HL-60 (cell line): ENCODE results near the gene ZFYVE28.

ENCODE experiments used
- DNase-seq, 2 experiments: peaks; one replicate each; pipeline ENCODE4 v3.0.0-alpha.2; 2010 to 2020; ENCODE audit warnings: low read depth in 1 of 2, low spot score in 1 of 2
- H3K27ac ChIP-seq: fragments of 250-450 bp; sonication (Bioruptor Pico); replicated peaks from 2 replicates; pipeline ENCODE4 v1.5.1; 2020; ENCODE audit warnings: mild to moderate bottlenecking, moderate library complexity
- H3K27me3 ChIP-seq: fragments of 250-450 bp; sonication (Bioruptor Pico); 2 replicates; pipeline ENCODE4 v1.5.1; 2021; ENCODE audit warnings: mild to moderate bottlenecking, moderate library complexity; ENCODE audit not compliant: insufficient read depth, poor library complexity, severe bottlenecking
- H3K4me3 ChIP-seq: replicated peaks from 2 replicates; pipeline ENCODE4 v1.5.1; 2011; ENCODE audit warnings: mild to moderate bottlenecking, control low read depth, low read length; ENCODE audit not compliant: insufficient read depth
- CTCF ChIP-seq: IDR thresholded peaks from one replicate; pipeline ENCODE4 v1.5.1; 2011; ENCODE audit warnings: low read length, control low read depth, inconsistent platforms; ENCODE audit not compliant: insufficient read depth
- GABPA ChIP-seq: IDR thresholded peaks from 2 replicates; pipeline ENCODE4 v1.6.1; 2012; ENCODE audit warnings: low read depth
- POLR2AphosphoS5 ChIP-seq: IDR thresholded peaks from 2 replicates; pipeline ENCODE4 v1.6.1; 2012; ENCODE audit warnings: low read depth
- REST ChIP-seq: IDR thresholded peaks from 2 replicates; pipeline ENCODE4 v1.6.1; 2012; ENCODE audit warnings: low read depth; ENCODE audit not compliant: insufficient replicate concordance
- SPI1 ChIP-seq: IDR thresholded peaks from 2 replicates; pipeline ENCODE4 v1.6.1; 2012; ENCODE audit warnings: low read depth, mild to moderate bottlenecking, borderline replicate concordance

Gene ZFYVE28

GRCh38 chr4:2303686-2304320 lies 114.6 kb downstream of the ZFYVE28 start:
- Histone ChIP-seq H3K27ac (no peak overlapping the region), H3K4me3 (no peak overlapping the region), H3K27me3 (no peaks in the 10 kb centered on the region)
- TF ChIP-seq GABPA: no peak
- no peak for TF ChIP-seq POLR2AphosphoS5
- TF ChIP-seq SPI1: no peak
- no peak for DNase-seq

- DNase-seq: no peak
- no peaks in the 10 kb centered on the region for H3K27me3 ChIP-seq
- no peak overlapping the region for H3K27ac ChIP-seq
- TF ChIP-seq SPI1: no peak
- no peak for TF ChIP-seq REST
- no peak for TF ChIP-seq POLR2AphosphoS5
- no peak for TF ChIP-seq CTCF
- no peak for TF ChIP-seq GABPA
- no peak overlapping the region for H3K4me3 ChIP-seq
Observed at GRCh38 chr4:2303121-2303685, 115.2 kb downstream of the ZFYVE28 start.

GRCh38 chr4:2302387-2303119 lies 115.9 kb downstream of the ZFYVE28 start:
- TF ChIP-seq REST (no peak), POLR2AphosphoS5 (no peak), CTCF (no peak), GABPA (no peak), SPI1 (no peak)
- H3K27ac ChIP-seq: no peak overlapping the region
- no peak for DNase-seq
- no peaks in the 10 kb centered on the region for H3K27me3 ChIP-seq
- no peak overlapping the region for H3K4me3 ChIP-seq

- Histone ChIP-seq H3K27ac (no peak overlapping the region), H3K27me3 (no peaks in the 10 kb centered on the region), H3K4me3 (no peak overlapping the region)
- no peak for DNase-seq
- TF ChIP-seq CTCF (no peak), GABPA (no peak), SPI1 (no peak), POLR2AphosphoS5 (no peak), REST (no peak)
Observed at GRCh38 chr4:2301806-2302205, 116.6 kb downstream of the ZFYVE28 start.
